Measurements from ENCODE around the gene DBF4B. TPM values are rescaled to one million over a fixed set of nuclear protein-coding genes. Genes with fewer than 3 reads are reported as not detected.

DBF4B gene
- total RNA-seq, 1 experiment from 2014 or later: 24.7 TPM

DNA sequence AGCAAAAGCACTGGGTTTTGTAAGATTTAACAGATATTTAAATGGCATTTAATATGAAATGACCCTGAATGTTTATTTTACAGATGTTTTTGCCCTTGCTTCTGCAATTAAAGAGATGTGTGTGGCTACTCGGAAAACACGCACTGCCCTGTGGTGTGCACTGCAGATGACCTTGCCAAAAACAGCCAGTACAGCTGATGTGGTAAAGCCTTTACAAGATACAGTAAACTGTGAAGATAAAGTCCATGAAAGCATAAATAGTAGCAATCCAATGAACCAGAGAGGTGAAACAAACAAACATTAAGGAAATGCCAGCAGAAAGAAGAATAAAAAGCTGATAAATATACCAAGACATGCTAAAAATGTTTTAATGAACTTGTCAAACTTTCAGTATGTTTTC, 34.6 kb upstream of the DBF4B start:
- H3K14ac ChIP-seq (ENCODE audit: insufficient read depth, low read length): no peak overlapping the region
- no peak overlapping the region for H3K4me2 ChIP-seq (ENCODE audit: insufficient read depth, insufficient read length, low read length)
- H3K4ac ChIP-seq (ENCODE audit: low read depth, low read length): no peak overlapping the region
- H3K4me1 Mint-ChIP-seq: 0 out of 4 replicates have a peak, but pooled peaks cover 0 to 3% of the 10 kb centered on the region in 2 experiments
- no peak overlapping the region for H2BK15ac ChIP-seq (ENCODE audit: low read depth, low read length)
- DNase-seq: no peak
- H3K27me3 ChIP-seq (ENCODE audit: insufficient read depth, low read length): no peaks in the 10 kb centered on the region
- H2BK12ac ChIP-seq (ENCODE audit: insufficient read length, low read depth, low read length): no peak overlapping the region
- H3K18ac ChIP-seq (ENCODE audit: insufficient read length, low read depth, low read length): no peak overlapping the region
- no peak overlapping the region for H3K4me3 Mint-ChIP-seq
- H3K79me1 ChIP-seq (ENCODE audit: insufficient read depth, low read depth, low read length, poor library complexity, severe bottlenecking): no peaks in the 10 kb centered on the region
- no peak overlapping the region for H2BK20ac ChIP-seq (ENCODE audit: low read depth, low read length, poor library complexity, severe bottlenecking)
- no peaks in the 10 kb centered on the region for H3K79me2 ChIP-seq (ENCODE audit: insufficient read depth, low read length)
- no peak overlapping the region for H2BK5ac ChIP-seq (ENCODE audit: insufficient read length, low read length)
- H3K27ac ChIP-seq (ENCODE audit: insufficient read length, low read depth, low read length): no peak overlapping the region
- H3K9me3 Mint-ChIP-seq: no peaks in the 10 kb centered on the region
- H4K5ac ChIP-seq (ENCODE audit: insufficient read length, low read depth, low read length): no peak overlapping the region
- peaks cover 0 to 11% (median 10%) of the 10 kb centered on the region in 3 experiments; a peak in 5 of 7 replicates for H3K36me3 Mint-ChIP-seq (ENCODE audit: insufficient read depth in 1 of 3, low read depth in 3 of 3)
- no peaks in the 10 kb centered on the region for H3K9me3 ChIP-seq (ENCODE audit: control insufficient read depth, low read depth, low read length)
- H3K27me3 Mint-ChIP-seq (ENCODE audit: low read depth): no peaks in the 10 kb centered on the region
- no peaks in the 10 kb centered on the region for H3K4me1 ChIP-seq (ENCODE audit: insufficient read depth, low read length)
- no peaks in the 10 kb centered on the region for H4K20me1 ChIP-seq (ENCODE audit: control insufficient read depth, insufficient read depth, insufficient read length)
- TF ChIP-seq, protein P1, sequence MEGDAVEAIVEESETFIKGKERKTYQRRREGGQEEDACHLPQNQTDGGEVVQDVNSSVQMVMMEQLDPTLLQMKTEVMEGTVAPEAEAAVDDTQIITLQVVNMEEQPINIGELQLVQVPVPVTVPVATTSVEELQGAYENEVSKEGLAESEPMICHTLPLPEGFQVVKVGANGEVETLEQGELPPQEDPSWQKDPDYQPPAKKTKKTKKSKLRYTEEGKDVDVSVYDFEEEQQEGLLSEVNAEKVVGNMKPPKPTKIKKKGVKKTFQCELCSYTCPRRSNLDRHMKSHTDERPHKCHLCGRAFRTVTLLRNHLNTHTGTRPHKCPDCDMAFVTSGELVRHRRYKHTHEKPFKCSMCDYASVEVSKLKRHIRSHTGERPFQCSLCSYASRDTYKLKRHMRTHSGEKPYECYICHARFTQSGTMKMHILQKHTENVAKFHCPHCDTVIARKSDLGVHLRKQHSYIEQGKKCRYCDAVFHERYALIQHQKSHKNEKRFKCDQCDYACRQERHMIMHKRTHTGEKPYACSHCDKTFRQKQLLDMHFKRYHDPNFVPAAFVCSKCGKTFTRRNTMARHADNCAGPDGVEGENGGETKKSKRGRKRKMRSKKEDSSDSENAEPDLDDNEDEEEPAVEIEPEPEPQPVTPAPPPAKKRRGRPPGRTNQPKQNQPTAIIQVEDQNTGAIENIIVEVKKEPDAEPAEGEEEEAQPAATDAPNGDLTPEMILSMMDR (conservative IDR thresholded peaks at IDR 0.05): no peak
- no peaks in the 10 kb centered on the region for H3K23me2 ChIP-seq (ENCODE audit: insufficient read length, low read depth, low read length, poor library complexity, severe bottlenecking)
- no peak overlapping the region for H4K8ac ChIP-seq (replicated peaks; ENCODE audit: insufficient read length, low read depth, low read length)
- no peak overlapping the region for H3K9ac ChIP-seq (ENCODE audit: extremely low read depth, insufficient read length, low read length)
- H3K56ac ChIP-seq (ENCODE audit: insufficient read length, low read depth, low read length): no peak overlapping the region
- H2BK120ac ChIP-seq (ENCODE audit: low read depth, low read length, poor library complexity, severe bottlenecking): no peak overlapping the region
- H3K27ac Mint-ChIP-seq: no peak overlapping the region
- no peak overlapping the region for H2AK5ac ChIP-seq (ENCODE audit: insufficient read length, low read length)
- H3K23ac ChIP-seq (ENCODE audit: insufficient read length, low read depth, low read length): no peak overlapping the region
- no peak overlapping the region for H3T11ph ChIP-seq (ENCODE audit: low read length)
- H4K91ac ChIP-seq (ENCODE audit: insufficient read length, low read depth, low read length): no peak overlapping the region
- no CpG with 5 or more reads among the region's 2 CpGs for WGBS (ENCODE audit: extremely low coverage, insufficient read length, low lambda C conversion rate)
- no peak overlapping the region for H2AFZ ChIP-seq (ENCODE audit: low read length)

Measured in H9 (cell line).